Measurements from ENCODE around the gene HSFX3.
"Not testable (repeated sequence)": the region's sequence is repeated elsewhere in the genome, so short reads cannot be mapped to it uniquely, and the experiment has no call there.

HSFX3 gene

GRCh38 chrX:149513825-149514428 lies 35.8 kb downstream of the HSFX3 start:
- peaks cover 31% of the 10 kb centered on the region for H3K27me3 Mint-ChIP-seq
- no peak overlapping the region for H3K4me3 Mint-ChIP-seq
- H3K36me3 Mint-ChIP-seq (ENCODE audit: low read depth): no peaks in the 10 kb centered on the region
- no peaks in the 10 kb centered on the region for H3K9me3 Mint-ChIP-seq
- no peak overlapping the region for H3K27ac Mint-ChIP-seq
- DNase-seq: no peak
- peaks cover 32% of the 10 kb centered on the region for H3K4me1 Mint-ChIP-seq (ENCODE audit: low read depth)

- peak; percentile 66 for DNase-seq
- H3K4me3 Mint-ChIP-seq: no peak overlapping the region
- peaks cover 32% of the 10 kb centered on the region for H3K27me3 Mint-ChIP-seq
- H3K27ac Mint-ChIP-seq: no peak overlapping the region
- H3K36me3 Mint-ChIP-seq (ENCODE audit: low read depth): no peaks in the 10 kb centered on the region
- H3K4me1 Mint-ChIP-seq (ENCODE audit: low read depth): peaks cover 31% of the 10 kb centered on the region
- H3K9me3 Mint-ChIP-seq: no peaks in the 10 kb centered on the region
Observed at GRCh38 chrX:149512225-149512885, 37.4 kb downstream of the HSFX3 start.

- Mint-ChIP-seq H3K4me1 (ENCODE audit: low read depth) (peaks cover 22% of the 10 kb centered on the region), H3K36me3 (ENCODE audit: low read depth) (no peaks in the 10 kb centered on the region), H3K9me3 (no peaks in the 10 kb centered on the region), H3K27me3 (peaks cover 24% of the 10 kb centered on the region), H3K4me3 (no peak overlapping the region), H3K27ac (no peak overlapping the region)
- DNase-seq: no peak
Observed at GRCh38 chrX:149511081-149511480, 38.6 kb downstream of the HSFX3 start.

- peaks cover 20% of the 10 kb centered on the region for H3K27me3 Mint-ChIP-seq
- H3K9me3 Mint-ChIP-seq: no peaks in the 10 kb centered on the region
- DNase-seq: no peak
- peaks cover 23% of the 10 kb centered on the region for H3K4me1 Mint-ChIP-seq (ENCODE audit: low read depth)
- H3K27ac Mint-ChIP-seq: no peak overlapping the region
- H3K4me3 Mint-ChIP-seq: no peak overlapping the region
- H3K36me3 Mint-ChIP-seq (ENCODE audit: low read depth): no peaks in the 10 kb centered on the region
Observed at GRCh38 chrX:149510386-149510785, 39.3 kb downstream of the HSFX3 start.

- no peaks in the 10 kb centered on the region for H3K9me3 Mint-ChIP-seq
- DNase-seq: no peak
- no peak overlapping the region for H3K4me3 Mint-ChIP-seq
- peaks cover 16% of the 10 kb centered on the region for H3K4me1 Mint-ChIP-seq (ENCODE audit: low read depth)
- H3K27ac Mint-ChIP-seq: no peak overlapping the region
- H3K36me3 Mint-ChIP-seq (ENCODE audit: low read depth): no peaks in the 10 kb centered on the region
- peaks cover 17% of the 10 kb centered on the region for H3K27me3 Mint-ChIP-seq
Observed at GRCh38 chrX:149508467-149508866, 41.3 kb downstream of the HSFX3 start.

- H3K4me1 Mint-ChIP-seq (ENCODE audit: low read depth): peaks cover 23% of the 10 kb centered on the region
- no peak for DNase-seq
- H3K4me3 Mint-ChIP-seq: no peak overlapping the region
- peaks cover 16% of the 10 kb centered on the region for H3K36me3 Mint-ChIP-seq (ENCODE audit: low read depth)
- peaks cover 17% of the 10 kb centered on the region for H3K27me3 Mint-ChIP-seq
- H3K9me3 Mint-ChIP-seq: no peaks in the 10 kb centered on the region
- H3K27ac Mint-ChIP-seq: no peak overlapping the region
Observed at GRCh38 chrX:149506349-149506748, 43.4 kb downstream of the HSFX3 start.

GRCh38 chrX:149505671-149506070 lies 44.1 kb downstream of the HSFX3 start:
- Mint-ChIP-seq H3K4me1 (ENCODE audit: low read depth) (peaks cover 30% of the 10 kb centered on the region), H3K4me3 (peak overlapping the region; percentile 76), H3K27ac (peak overlapping the region; percentile 60), H3K36me3 (ENCODE audit: low read depth) (peaks cover 22% of the 10 kb centered on the region), H3K27me3 (peaks cover 17% of the 10 kb centered on the region), H3K9me3 (no peaks in the 10 kb centered on the region)
- DNase-seq: no peak

GRCh38 chrX:149504915-149505651 lies 44.6 kb downstream of the HSFX3 start, which contains the start of gene IDS:
IDS (minus strand) TSS chrX:149505306; CDS start chrX:149505137, 169 bp downstream.
- Mint-ChIP-seq H3K4me1 (ENCODE audit: low read depth) (peaks cover 36% of the 10 kb centered on the region), H3K27me3 (peaks cover 14% of the 10 kb centered on the region), H3K27ac (peak within 1 kb of the TSS; percentile 84), H3K9me3 (no peaks in the 10 kb centered on the region), H3K4me3 (peak within 1 kb of the TSS; percentile 76), H3K36me3 (ENCODE audit: low read depth) (peaks cover 28% of the 10 kb centered on the region)
- DNase-seq: peak; percentile 86

GRCh38 chrX:149504226-149504914 lies 45.4 kb downstream of the HSFX3 start:
- H3K36me3 Mint-ChIP-seq (ENCODE audit: low read depth): peaks cover 34% of the 10 kb centered on the region
- H3K4me1 Mint-ChIP-seq (ENCODE audit: low read depth): peaks cover 40% of the 10 kb centered on the region
- peak; percentile 64 for DNase-seq
- H3K27ac Mint-ChIP-seq: peak overlapping the region; percentile 84
- peak overlapping the region; percentile 76 for H3K4me3 Mint-ChIP-seq
- H3K9me3 Mint-ChIP-seq: no peaks in the 10 kb centered on the region
- peaks cover 9% of the 10 kb centered on the region for H3K27me3 Mint-ChIP-seq

GRCh38 chrX:149503446-149503845 lies 46.3 kb downstream of the HSFX3 start:
- Mint-ChIP-seq H3K4me1 (ENCODE audit: low read depth) (peaks cover 41% of the 10 kb centered on the region), H3K4me3 (peak overlapping the region; percentile 76), H3K36me3 (ENCODE audit: low read depth) (peaks cover 43% of the 10 kb centered on the region), H3K27ac (peak overlapping the region; percentile 84)
- H3K27me3 Mint-ChIP-seq, H3K9me3 Mint-ChIP-seq: not testable (repeated sequence)
- peak; percentile 64 for DNase-seq

GRCh38 chrX:149502923-149503322 lies 46.8 kb downstream of the HSFX3 start:
- H3K27me3 Mint-ChIP-seq, H3K9me3 Mint-ChIP-seq, DNase-seq: not testable (repeated sequence)
- peaks cover 48% of the 10 kb centered on the region for H3K36me3 Mint-ChIP-seq (ENCODE audit: low read depth)
- H3K4me3 Mint-ChIP-seq: peak overlapping the region; percentile 8
- H3K4me1 Mint-ChIP-seq (ENCODE audit: low read depth): peaks cover 41% of the 10 kb centered on the region
- H3K27ac Mint-ChIP-seq: peak overlapping the region; percentile 60

GRCh38 chrX:149499766-149500165 lies 50.0 kb downstream of the HSFX3 start:
- Mint-ChIP-seq H3K27me3 (peaks cover 11% of the 10 kb centered on the region), H3K27ac (no peak overlapping the region), H3K9me3 (no peaks in the 10 kb centered on the region), H3K36me3 (ENCODE audit: low read depth) (peaks cover 62% of the 10 kb centered on the region), H3K4me1 (ENCODE audit: low read depth) (peaks cover 34% of the 10 kb centered on the region), H3K4me3 (no peak overlapping the region)
- no peak for DNase-seq

GRCh38 chrX:149498767-149499166 lies 51.0 kb downstream of the HSFX3 start:
- Mint-ChIP-seq H3K9me3 (no peaks in the 10 kb centered on the region), H3K36me3 (ENCODE audit: low read depth) (peaks cover 62% of the 10 kb centered on the region), H3K27me3 (peaks cover 11% of the 10 kb centered on the region), H3K4me1 (ENCODE audit: low read depth) (peaks cover 32% of the 10 kb centered on the region), H3K4me3 (no peak overlapping the region), H3K27ac (no peak overlapping the region)
- DNase-seq: no peak

Data from activated T-cell treated with anti-CD3 and anti-CD28 coated beads, Interleukin-2, amount 50 U/mL, for 24 hours (primary cell).